Liver (tissue), 3 donors: Measurements from ENCODE around the gene KCNMA1.

ENCODE experiments used
- CTCF ChIP-seq: fragments of 150-350 bp; IDR thresholded peaks from 2 replicates; pipeline ENCODE4 v1.5.1; 2017; ENCODE audit warnings: improper control_type of control experiment, low read depth, low read length; ENCODE audit not compliant: missing input control
- EGR1 ChIP-seq, 2 donors: IDR thresholded peaks; 2 replicates each; pipeline ENCODE4 v1.6.1; 2016 to 2018; ENCODE audit warnings: antibody characterized with exemption in 2 of 2, low read depth in 2 of 2
- FOXA1 ChIP-seq: IDR thresholded peaks from 2 replicates; pipeline ENCODE4 v1.6.1; 2016; ENCODE audit warnings: antibody characterized with exemption
- GABPA ChIP-seq, 2 donors: IDR thresholded peaks in 1 of 2; conservative IDR thresholded peaks in 1 of 2; 2 replicates each; pipeline ENCODE4 v1.6.1; 2016; ENCODE audit warnings: antibody characterized with exemption in 2 of 2, mild to moderate bottlenecking in 1 of 2, moderate library complexity in 1 of 2
- HNF4A ChIP-seq, 2 donors: conservative IDR thresholded peaks; 2 replicates each; pipeline ENCODE4 v1.6.1; 2016; ENCODE audit warnings: antibody characterized with exemption in 2 of 2, mild to moderate bottlenecking in 2 of 2
- JUND ChIP-seq, 2 donors: IDR thresholded peaks; 2 replicates each; pipeline ENCODE4 v1.6.1; 2016; ENCODE audit warnings: antibody characterized with exemption in 2 of 2
- REST ChIP-seq: IDR thresholded peaks from 2 replicates; pipeline ENCODE4 v1.6.1; 2016; ENCODE audit warnings: antibody characterized with exemption, mild to moderate bottlenecking
- RXRA ChIP-seq, 2 donors: IDR thresholded peaks; 2 replicates each; pipeline ENCODE4 v1.6.1; 2017 to 2018; ENCODE audit warnings: antibody characterized with exemption in 2 of 2, mild to moderate bottlenecking in 1 of 2
- SP1 ChIP-seq: IDR thresholded peaks from 2 replicates; pipeline ENCODE4 v1.6.1; 2018; ENCODE audit warnings: antibody characterized with exemption, mild to moderate bottlenecking
- TF ChIP-seq, protein P1 (sequence below): IDR thresholded peaks from 2 replicates; pipeline ENCODE4 v1.6.1; 2016; ENCODE audit warnings: antibody characterized with exemption
- donor health status: healthy.
- donor health status: healthy.

DNA sequence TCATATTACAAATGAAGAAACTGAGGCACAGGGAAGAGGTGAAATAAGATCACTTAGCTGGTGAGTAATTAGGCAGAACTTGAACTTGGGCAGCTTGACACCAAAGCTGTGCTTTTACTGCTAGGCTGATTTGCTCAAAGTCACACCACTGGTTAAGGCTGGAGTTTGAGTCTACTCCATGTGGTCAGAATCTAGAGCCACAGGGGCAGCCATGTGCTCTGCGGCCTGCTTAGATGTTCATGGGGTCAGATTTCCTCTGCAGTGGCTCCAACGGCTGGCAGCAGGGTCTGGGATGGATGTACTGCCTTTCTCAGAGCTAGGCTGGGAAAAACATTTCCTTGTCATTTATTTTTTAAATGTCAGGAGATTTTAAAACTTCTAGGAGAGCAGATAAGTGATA lies 417.5 kb downstream of the KCNMA1 start:
- TF ChIP-seq CTCF (no peak), RXRA (IDR thresholded peaks at IDR 0.05) (no peak), FOXA1 (no peak), REST (no peak), GABPA (IDR thresholded peaks at IDR 0.05 in 1 of 2, conservative IDR thresholded peaks at IDR 0.05 in 1 of 2) (no peak), JUND (IDR thresholded peaks at IDR 0.05) (no peak), EGR1 (IDR thresholded peaks at IDR 0.05; ENCODE audit: low read depth in 2 of 2) (no peak), SP1 (no peak), HNF4A (conservative IDR thresholded peaks at IDR 0.05) (no peak)
- TF ChIP-seq, protein P1, sequence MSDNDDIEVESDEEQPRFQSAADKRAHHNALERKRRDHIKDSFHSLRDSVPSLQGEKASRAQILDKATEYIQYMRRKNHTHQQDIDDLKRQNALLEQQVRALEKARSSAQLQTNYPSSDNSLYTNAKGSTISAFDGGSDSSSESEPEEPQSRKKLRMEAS, result no peak
